ENCODE measurements around the gene CLPTM1. TPM values are rescaled to one million over a fixed set of nuclear protein-coding genes. Genes with fewer than 3 reads are reported as not detected.

CLPTM1 gene
- total and polyA plus RNA-seq, 9 of the 15 experiments (the other 6 are each of a cell fraction or from before 2014, with no cell fraction given), result 0.37 to 96.0 (median 27.5) TPM

GRCh38 chr19:45016388-45017314, 61.5 kb downstream of the CLPTM1 start (continued):
- 0 out of 2 replicates have a peak, but pooled peaks have one; percentile 20 for TF ChIP-seq ESRRA (IDR thresholded peaks at IDR 0.05; ENCODE audit: borderline replicate concordance, low read depth)
- TF ChIP-seq NFXL1 (CRISPR knock-in tag; IDR thresholded peaks at IDR 0.05), result no peak
- no peak for TF ChIP-seq ZNF282 (CRISPR knock-in tag; IDR thresholded peaks at IDR 0.05)
- TF ChIP-seq TEAD4 (IDR thresholded peaks at IDR 0.05; ENCODE audit: low read length), result 0 out of 2 replicates have a peak, but pooled peaks have one; percentile 20
- TF ChIP-seq TEAD4 (CRISPR knock-in tag; IDR thresholded peaks at IDR 0.05; ENCODE audit: borderline replicate concordance), result no peak
- TF ChIP-seq TFAP4 (CRISPR knock-in tag; IDR thresholded peaks at IDR 0.05; ENCODE audit: borderline replicate concordance), result 0 out of 2 replicates have a peak, but pooled peaks have one; percentile 13

- intact Hi-C loops (cut with micrococcal nuclease), result loop anchor here (5.0 to 10.0 kb wide), 3 partner anchors 168 to 316 kb away; partner anchors contain the start of gene EXOC3L2
- no peaks in the 10 kb centered on the region for H3K36me3 ChIP-seq (ENCODE audit: control insufficient read depth, insufficient read depth, low read length)
- POLR2A ChIA-PET, result interaction anchor here (0.7 kb wide), 1 partner anchor 61 kb away, joined by 3 read pairs; no protein-coding TSS in a partner anchor
These were observed 64.0 kb downstream of the CLPTM1 start for GRCh38 chr19:45019187-45019586.

More at GRCh38 chr19:45019187-45019586, 64.0 kb downstream of the CLPTM1 start:
- Histone ChIP-seq H3K27me3 (ENCODE audit: control insufficient read depth in 2 of 2, insufficient read depth in 2 of 2, low read length in 2 of 2) (no peaks in the 10 kb centered on the region), H3K9me3 (replicated peaks; ENCODE audit: control insufficient read depth, insufficient read depth, low read depth, low read length) (no peaks in the 10 kb centered on the region), H3K4me3 (no peak overlapping the region), H3K27ac (ENCODE audit: extremely low read depth, low read depth, low read length) (no peak overlapping the region), H4K20me1 (replicated peaks; ENCODE audit: control insufficient read depth, insufficient read depth, low read length) (no peaks in the 10 kb centered on the region), H2AFZ (ENCODE audit: low read depth, low read length) (no peak overlapping the region), H3K4me1 (replicated peaks in 1 of 2; ENCODE audit: control insufficient read depth in 2 of 2, insufficient read depth in 2 of 2, low read length in 2 of 2) (peaks cover 0 to 5% of the 10 kb centered on the region in 2 experiments; a peak in 2 of 5 replicates), H3K79me2 (ENCODE audit: control insufficient read depth, insufficient read depth, low read length) (no peaks in the 10 kb centered on the region), H3K4me2 (ENCODE audit: insufficient read depth, low read length) (no peak overlapping the region), H3K9me1 (ENCODE audit: control insufficient read depth, insufficient read depth, low read length) (no peaks in the 10 kb centered on the region), H3K9ac (ENCODE audit: insufficient read depth in 1 of 2, low read depth in 2 of 2, low read length in 2 of 2) (no peak overlapping the region)
- ATAC-seq (no peak), FAIRE-seq (no peak), DNase-seq (ENCODE audit: extremely low read depth in 1 of 4, low spot score in 3 of 4) (no peak)
- TF ChIP-seq NFE2 (IDR thresholded peaks at IDR 0.05; ENCODE audit: low read depth) (0 out of 2 replicates have a peak, but pooled peaks have one; percentile 28), POLR2G (IDR thresholded peaks at IDR 0.05; ENCODE audit: low read depth, low read length) (no peak), YY1 (IDR thresholded peaks at IDR 0.05; ENCODE audit: borderline replicate concordance in 1 of 3, control insufficient read depth in 1 of 3, extremely low read depth in 1 of 3, insufficient read depth in 3 of 3, insufficient read length in 1 of 3, insufficient replicate concordance in 2 of 3, low read depth in 1 of 3, low read length in 2 of 3) (no peak), MAFG (tag; conservative IDR thresholded peaks at IDR 0.05) (peak; percentile 36; the same call in 1 of the 2 replicates), C11orf30 (IDR thresholded peaks at IDR 0.05; ENCODE audit: low read depth) (peak; percentile 56), ZNF316 (IDR thresholded peaks at IDR 0.05) (peak; percentile 67)
- in situ Hi-C loops (cut with MboI), result no loop called here
- CTCF ChIA-PET (ENCODE audit: low intra/inter-chr PET ratio), result no interaction called here
- 49% methylated on average over 2 of the region's 2 CpGs for WGBS (ENCODE audit: insufficient coverage, low coverage, missing lambda C conversion rate)
- BruUV-seq (replicated peaks), result no TSS peak

Data from K562 (cell line).